H9 (cell line): ENCODE data around the gene TMEM229B. TPM values are rescaled to one million over a fixed set of nuclear protein-coding genes. Genes with fewer than 3 reads are reported as not detected.

Experiments
- DNase-seq: peaks from one replicate; pipeline ENCODE4 v3.0.0-alpha.2; 2017
- H2AFZ ChIP-seq: one replicate; pipeline ENCODE4 v1.6.1; 2013; ENCODE audit warnings: mild to moderate bottlenecking, low read length, control low read depth, moderate library complexity
- H2AK5ac ChIP-seq: 2 replicates; pipeline ENCODE4 v1.6.1; 2013; ENCODE audit warnings: low read length, control low read depth, mixed read lengths; ENCODE audit not compliant: insufficient read length
- H2BK120ac ChIP-seq: one replicate; pipeline ENCODE4 v1.6.1; 2013; ENCODE audit warnings: low read depth, mild to moderate bottlenecking, low read length, control low read depth, inconsistent platforms; ENCODE audit not compliant: poor library complexity, severe bottlenecking
- H2BK12ac ChIP-seq: 2 replicates; pipeline ENCODE4 v1.6.1; 2013; ENCODE audit warnings: low read length, control low read depth, mixed read lengths, low read depth; ENCODE audit not compliant: insufficient read length
- H2BK15ac ChIP-seq: 2 replicates; pipeline ENCODE4 v1.6.1; 2013; ENCODE audit warnings: low read depth, low read length, control low read depth
- H2BK20ac ChIP-seq: one replicate; pipeline ENCODE4 v1.6.1; 2013; ENCODE audit warnings: low read depth, mild to moderate bottlenecking, low read length, control low read depth, inconsistent platforms; ENCODE audit not compliant: poor library complexity, severe bottlenecking
- H2BK5ac ChIP-seq: 2 replicates; pipeline ENCODE4 v1.6.1; 2013; ENCODE audit warnings: low read length, control low read depth, mixed read lengths; ENCODE audit not compliant: insufficient read length
- H3K14ac ChIP-seq: 2 replicates; pipeline ENCODE4 v1.6.1; 2013; ENCODE audit warnings: low read length, control low read depth; ENCODE audit not compliant: insufficient read depth
- H3K18ac ChIP-seq: 2 replicates; pipeline ENCODE4 v1.6.1; 2013; ENCODE audit warnings: low read depth, mild to moderate bottlenecking, mixed read lengths, low read length, control low read depth; ENCODE audit not compliant: insufficient read length
- H3K23ac ChIP-seq: 2 replicates; pipeline ENCODE4 v1.6.1; 2013; ENCODE audit warnings: low read length, control low read depth, mixed read lengths, low read depth; ENCODE audit not compliant: insufficient read length
- H3K23me2 ChIP-seq: 2 replicates; pipeline ENCODE4 v1.6.1; 2013; ENCODE audit warnings: low read depth, mild to moderate bottlenecking, mixed read lengths, low read length, control low read depth; ENCODE audit not compliant: insufficient read length, poor library complexity, severe bottlenecking
- H3K27ac ChIP-seq: 2 replicates; pipeline ENCODE4 v1.5.1; 2013; ENCODE audit warnings: low read length, control low read depth, mixed read lengths, low read depth; ENCODE audit not compliant: insufficient read length
- H3K27me3 ChIP-seq: 2 replicates; pipeline ENCODE4 v1.6.1; 2013; ENCODE audit warnings: low read length, control low read depth, inconsistent platforms; ENCODE audit not compliant: insufficient read depth
- H3K4ac ChIP-seq: 2 replicates; pipeline ENCODE4 v1.6.1; 2013; ENCODE audit warnings: low read depth, mild to moderate bottlenecking, control low read depth, inconsistent platforms, low read length, moderate library complexity
- H3K4me1 ChIP-seq: 2 replicates; pipeline ENCODE4 v1.6.1; 2013; ENCODE audit warnings: low read length, control low read depth, inconsistent platforms; ENCODE audit not compliant: insufficient read depth
- H3K4me2 ChIP-seq: 2 replicates; pipeline ENCODE4 v1.6.1; 2013; ENCODE audit warnings: low read length, control low read depth, mixed read lengths; ENCODE audit not compliant: insufficient read length, insufficient read depth
- H3K56ac ChIP-seq: 2 replicates; pipeline ENCODE4 v1.6.1; 2013; ENCODE audit warnings: low read depth, mild to moderate bottlenecking, mixed read lengths, low read length, control low read depth; ENCODE audit not compliant: insufficient read length
- H3K79me1 ChIP-seq: 2 replicates; pipeline ENCODE4 v1.6.1; 2013; ENCODE audit warnings: low read depth, mild to moderate bottlenecking, moderate library complexity, low read length, control low read depth, inconsistent platforms; ENCODE audit not compliant: insufficient read depth, poor library complexity, severe bottlenecking
- H3K79me2 ChIP-seq: 2 replicates; pipeline ENCODE4 v1.6.1; 2013; ENCODE audit warnings: low read length, control low read depth, inconsistent platforms; ENCODE audit not compliant: insufficient read depth
- H3K9ac ChIP-seq: 2 replicates; pipeline ENCODE4 v1.6.1; 2013; ENCODE audit warnings: low read length, control low read depth, mixed read lengths; ENCODE audit not compliant: insufficient read length; ENCODE audit errors: extremely low read depth
- H3K9me3 ChIP-seq: one replicate; pipeline ENCODE4 v1.6.1; 2013; ENCODE audit warnings: low read depth, low read length, inconsistent platforms; ENCODE audit not compliant: control insufficient read depth
- H3T11ph ChIP-seq: one replicate; pipeline ENCODE4 v1.6.1; 2013; ENCODE audit warnings: mild to moderate bottlenecking, low read length, control low read depth, inconsistent platforms
- H4K20me1 ChIP-seq: one replicate; pipeline ENCODE4 v1.6.1; 2013; ENCODE audit not compliant: control insufficient read depth, insufficient read length, insufficient read depth
- H4K5ac ChIP-seq: 2 replicates; pipeline ENCODE4 v1.6.1; 2013; ENCODE audit warnings: low read depth, mild to moderate bottlenecking, mixed read lengths, low read length, control low read depth; ENCODE audit not compliant: insufficient read length
- H4K8ac ChIP-seq: replicated peaks from 2 replicates; pipeline ENCODE4 v1.6.1; 2013; ENCODE audit warnings: low read length, control low read depth, mixed read lengths, low read depth; ENCODE audit not compliant: insufficient read length
- H4K91ac ChIP-seq: 2 replicates; pipeline ENCODE4 v1.6.1; 2013; ENCODE audit warnings: low read depth, mild to moderate bottlenecking, moderate library complexity, mixed read lengths, low read length, control low read depth; ENCODE audit not compliant: insufficient read length
- H3K27ac Mint-ChIP-seq, 3 experiments: 2 replicates in 2 of 3; 3 replicates in 1 of 3; pipeline ENCODE4 v1.8.0; 2020 to 2021; ENCODE audit warnings: mixed read lengths in 3 of 3, mild to moderate bottlenecking in 1 of 3, moderate library complexity in 1 of 3
- H3K27me3 Mint-ChIP-seq: 2 replicates; pipeline ENCODE4 v1.8.0; 2021; ENCODE audit warnings: low read depth, mild to moderate bottlenecking, moderate library complexity, mixed read lengths
- H3K36me3 Mint-ChIP-seq, 3 experiments: 2 replicates in 2 of 3; 3 replicates in 1 of 3; pipeline ENCODE4 v1.8.0; 2020 to 2021; ENCODE audit warnings: low read depth in 3 of 3, mixed read lengths in 3 of 3; ENCODE audit not compliant: insufficient read depth in 1 of 3
- H3K4me1 Mint-ChIP-seq, 2 experiments: 2 replicates each; pipeline ENCODE4 v1.8.0; 2020; ENCODE audit warnings: mixed read lengths in 2 of 2
- H3K4me3 Mint-ChIP-seq, 2 experiments: 2 replicates in 1 of 2; 3 replicates in 1 of 2; pipeline ENCODE4 v1.8.0; 2020 to 2021; ENCODE audit warnings: mild to moderate bottlenecking in 2 of 2, mixed read lengths in 2 of 2, moderate library complexity in 1 of 2
- H3K9me3 Mint-ChIP-seq, 2 experiments: 2 replicates in 1 of 2; 3 replicates in 1 of 2; pipeline ENCODE4 v1.8.0; 2020; ENCODE audit warnings: mild to moderate bottlenecking in 2 of 2, mixed read lengths in 2 of 2, moderate library complexity in 1 of 2
- WGBS: extraction: QIAGEN DNeasy Blood & Tissue Kit; methylation state at CpG from one replicate; pipeline ENCODE4 v1.1.7; 2013; ENCODE audit warnings: missing lambda C conversion rate, low lambda C conversion rate, mixed read lengths; ENCODE audit not compliant: insufficient read length; ENCODE audit errors: extremely low coverage; 5-methylcytosine and 5-hydroxymethylcytosine counted together
- total RNA-seq: library from RNA; stranded (reverse); gene quantifications from 2 replicates; pipeline ENCODE4 v1.2.1, GENCODE V29; 2021
- TF ChIP-seq, protein P1 (sequence below): fragments of 200-600 bp; sonication (generic); conservative IDR thresholded peaks from 3 replicates; pipeline ENCODE4 v1.8.0; 2021; ENCODE audit warnings: antibody characterized with exemption, mild to moderate bottlenecking

The TMEM229B gene
- total RNA-seq, 1 experiment from 2014 or later = 0.24 TPM

DNA sequence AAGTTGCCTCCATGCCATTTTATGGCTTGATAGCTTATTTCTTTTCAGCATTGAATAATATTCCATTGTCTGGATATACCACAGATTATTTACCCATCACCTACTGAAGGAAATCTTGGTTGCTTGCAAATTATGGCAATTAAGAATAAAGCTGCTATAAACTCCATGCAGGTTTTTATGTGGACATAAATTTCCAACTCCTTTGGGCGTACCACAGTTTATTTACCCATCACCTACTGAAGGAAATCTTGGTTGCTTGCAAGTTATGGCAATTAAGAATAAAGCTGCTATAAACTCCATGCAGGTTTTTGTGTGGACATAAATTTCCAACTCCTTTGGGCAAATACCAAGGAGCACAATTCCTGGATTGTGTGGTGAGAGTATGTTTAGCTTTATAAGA lies 32.0 kb upstream of the TMEM229B start:
- no peak overlapping the region for H3T11ph ChIP-seq
- no peak overlapping the region for H2BK12ac ChIP-seq
- peaks cover 8% of the 10 kb centered on the region; the same call in 1 of the 2 replicates for H3K27me3 ChIP-seq
- DNase-seq = no peak
- H3K4me1 ChIP-seq = no peaks in the 10 kb centered on the region
- H2AFZ ChIP-seq = no peak overlapping the region
- no peak overlapping the region for H3K9ac ChIP-seq
- no peak overlapping the region for H2AK5ac ChIP-seq
- no peaks in the 10 kb centered on the region for H4K20me1 ChIP-seq
- Mint-ChIP-seq H3K27me3 (peaks cover 58% of the 10 kb centered on the region), H3K27ac (no peak overlapping the region), H3K4me3 (no peak overlapping the region), H3K36me3 (no peaks in the 10 kb centered on the region), H3K9me3 (no peaks in the 10 kb centered on the region), H3K4me1 (peaks cover 0 to 3% of the 10 kb centered on the region in 2 experiments; a peak in 1 of 4 replicates)
- H3K18ac ChIP-seq = no peak overlapping the region
- no peak overlapping the region for H2BK120ac ChIP-seq
- no peaks in the 10 kb centered on the region for H3K79me1 ChIP-seq
- H3K27ac ChIP-seq = no peak overlapping the region
- no peak overlapping the region for H3K23ac ChIP-seq
- no peak overlapping the region for H3K14ac ChIP-seq
- no peaks in the 10 kb centered on the region for H3K9me3 ChIP-seq
- TF ChIP-seq, protein P1, sequence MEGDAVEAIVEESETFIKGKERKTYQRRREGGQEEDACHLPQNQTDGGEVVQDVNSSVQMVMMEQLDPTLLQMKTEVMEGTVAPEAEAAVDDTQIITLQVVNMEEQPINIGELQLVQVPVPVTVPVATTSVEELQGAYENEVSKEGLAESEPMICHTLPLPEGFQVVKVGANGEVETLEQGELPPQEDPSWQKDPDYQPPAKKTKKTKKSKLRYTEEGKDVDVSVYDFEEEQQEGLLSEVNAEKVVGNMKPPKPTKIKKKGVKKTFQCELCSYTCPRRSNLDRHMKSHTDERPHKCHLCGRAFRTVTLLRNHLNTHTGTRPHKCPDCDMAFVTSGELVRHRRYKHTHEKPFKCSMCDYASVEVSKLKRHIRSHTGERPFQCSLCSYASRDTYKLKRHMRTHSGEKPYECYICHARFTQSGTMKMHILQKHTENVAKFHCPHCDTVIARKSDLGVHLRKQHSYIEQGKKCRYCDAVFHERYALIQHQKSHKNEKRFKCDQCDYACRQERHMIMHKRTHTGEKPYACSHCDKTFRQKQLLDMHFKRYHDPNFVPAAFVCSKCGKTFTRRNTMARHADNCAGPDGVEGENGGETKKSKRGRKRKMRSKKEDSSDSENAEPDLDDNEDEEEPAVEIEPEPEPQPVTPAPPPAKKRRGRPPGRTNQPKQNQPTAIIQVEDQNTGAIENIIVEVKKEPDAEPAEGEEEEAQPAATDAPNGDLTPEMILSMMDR = no peak
- H4K5ac ChIP-seq = no peak overlapping the region
- H3K4me2 ChIP-seq = no peak overlapping the region
- no peak overlapping the region for H2BK20ac ChIP-seq
- H2BK15ac ChIP-seq = no peak overlapping the region
- no peak overlapping the region for H3K4ac ChIP-seq
- H3K23me2 ChIP-seq = no peaks in the 10 kb centered on the region
- H4K8ac ChIP-seq = no peak overlapping the region
- no peak overlapping the region for H3K56ac ChIP-seq
- H4K91ac ChIP-seq = no peak overlapping the region
- WGBS = no CpG with 5 or more reads among the region's 1 CpG
- H2BK5ac ChIP-seq = no peak overlapping the region
- H3K79me2 ChIP-seq = no peaks in the 10 kb centered on the region
